Muscle of back (tissue), 11 donors: ENCODE results near the gene CAMSAP1. TPM values are rescaled to one million over a fixed set of nuclear protein-coding genes. Genes with fewer than 3 reads are reported as not detected.

Experiments used
- DNase-seq, 3 donors: peaks; one replicate each; pipeline versions ENCODE4 v3.0.0 to v3.0.0-alpha.2; 2013
- polyA plus RNA-seq, 10 donors: library from polyadenylated mRNA; unstranded; fragments of 120-200 nt; gene quantifications; one replicate each; pipeline ENCODE4 v1.2.1, GENCODE V29; 2013; ENCODE audit not compliant: insufficient read length in 10 of 10

Gene CAMSAP1
- polyA plus RNA-seq, 10 donors: 19.5 to 28.1 (median 24.0) TPM

DNA sequence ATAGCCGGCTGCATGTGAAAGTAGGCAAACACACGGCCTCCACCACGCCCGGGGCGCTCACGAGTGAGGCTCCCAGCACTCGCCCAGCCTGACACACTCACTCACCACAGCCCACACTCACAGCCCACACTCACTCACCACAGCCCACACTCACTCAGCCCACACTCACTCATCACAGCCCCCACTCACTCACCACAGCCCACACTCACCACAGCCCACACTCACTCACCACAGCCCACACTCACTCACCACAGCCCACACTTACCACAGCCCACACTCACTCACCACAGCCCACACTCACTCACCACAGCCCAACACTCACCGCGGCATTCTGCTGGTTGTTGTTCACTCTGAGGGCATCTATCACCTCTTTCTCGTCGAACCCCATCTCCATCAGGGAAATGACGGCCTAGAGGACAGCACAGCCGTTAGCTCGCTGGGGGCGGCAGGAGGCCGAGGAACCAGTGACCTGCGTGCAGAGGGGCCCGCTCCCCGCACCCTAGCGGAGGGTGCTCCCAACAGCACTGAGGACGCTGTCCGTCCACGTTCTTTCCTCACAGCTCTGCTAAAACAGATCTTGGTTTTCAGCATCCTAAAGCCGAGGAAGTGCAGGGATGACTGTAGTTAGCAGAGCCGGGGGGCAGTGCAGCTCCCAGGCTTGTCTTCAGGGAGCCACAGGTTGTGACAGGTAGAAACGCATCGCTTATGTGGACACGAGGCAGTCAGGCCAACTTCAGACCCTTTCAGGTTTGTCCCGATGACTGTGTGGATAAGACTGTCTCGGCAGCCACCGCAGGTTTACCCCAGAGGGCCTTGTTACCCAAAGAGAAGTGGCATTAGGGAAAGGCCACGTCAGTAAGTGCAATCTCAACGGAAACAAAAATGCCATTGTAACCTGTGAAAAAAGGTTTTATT lies 32.3 kb upstream of the CAMSAP1 start:
- DNase-seq: no peak

DNA sequence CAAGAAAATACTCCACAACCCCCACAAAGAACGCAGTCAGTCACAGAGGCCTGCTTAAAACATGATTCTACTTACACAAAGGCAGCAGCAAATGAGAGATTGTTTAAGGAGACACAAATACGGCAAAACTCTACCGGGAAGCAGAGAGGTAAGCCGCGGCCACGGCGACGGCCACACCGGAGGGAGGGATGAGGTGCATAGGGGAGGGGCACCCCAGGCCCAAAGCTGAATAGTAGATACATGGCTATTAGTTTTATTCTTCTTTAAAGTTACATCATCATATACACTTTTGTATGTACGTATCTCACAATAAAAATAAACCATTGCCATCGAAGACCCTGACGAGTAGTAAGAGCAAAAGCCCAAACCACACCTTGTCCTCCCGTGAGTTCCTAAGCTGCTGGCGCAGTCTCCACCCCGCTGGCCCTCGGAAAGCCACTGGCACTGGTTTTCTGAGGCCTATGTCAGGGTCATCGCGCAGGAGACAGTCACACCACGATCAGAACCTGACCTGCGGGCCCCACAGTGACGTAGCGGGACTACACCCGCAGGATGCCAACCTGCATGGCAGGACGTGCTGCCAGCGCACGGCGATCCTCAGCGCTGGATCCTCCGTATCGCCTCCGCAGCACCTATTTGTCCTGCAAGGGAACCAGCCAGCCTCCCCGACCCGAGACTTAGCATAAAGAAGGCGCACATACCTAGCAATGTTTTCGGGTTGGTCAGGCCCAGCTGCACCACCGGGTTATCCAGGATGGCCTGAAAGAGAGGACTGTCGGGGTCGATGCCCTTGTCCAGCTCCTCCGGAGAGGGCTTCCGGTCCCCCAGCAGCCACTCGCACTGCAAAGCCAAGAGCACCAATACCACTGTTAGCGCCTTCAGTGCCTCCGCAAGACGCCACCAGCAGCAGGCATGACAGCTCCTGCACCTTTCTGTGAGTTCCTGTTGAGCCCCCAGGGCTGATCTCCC lies 30.5 kb upstream of the CAMSAP1 start:
- DNase-seq: no peak

DNA sequence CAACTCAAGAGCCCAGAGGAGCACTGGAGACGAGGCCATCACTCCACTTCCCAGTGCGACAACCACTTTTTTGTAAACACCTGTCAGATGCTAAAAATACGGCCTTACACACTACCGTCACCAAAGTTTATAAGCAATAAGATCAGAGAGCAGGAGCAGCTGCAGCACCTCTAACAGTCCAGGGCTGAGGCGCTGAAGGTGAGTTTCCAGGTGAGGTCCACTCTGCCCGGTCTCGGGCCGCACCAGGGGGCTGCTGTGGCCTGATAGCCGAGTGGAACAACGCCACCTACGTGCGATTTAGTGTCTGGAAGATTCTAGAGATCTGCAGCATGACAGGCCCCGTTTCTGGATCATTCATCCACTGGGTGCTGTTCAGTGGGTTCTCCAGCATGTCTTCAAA lies 25.8 kb upstream of the CAMSAP1 start:
- DNase-seq: no peak

DNA sequence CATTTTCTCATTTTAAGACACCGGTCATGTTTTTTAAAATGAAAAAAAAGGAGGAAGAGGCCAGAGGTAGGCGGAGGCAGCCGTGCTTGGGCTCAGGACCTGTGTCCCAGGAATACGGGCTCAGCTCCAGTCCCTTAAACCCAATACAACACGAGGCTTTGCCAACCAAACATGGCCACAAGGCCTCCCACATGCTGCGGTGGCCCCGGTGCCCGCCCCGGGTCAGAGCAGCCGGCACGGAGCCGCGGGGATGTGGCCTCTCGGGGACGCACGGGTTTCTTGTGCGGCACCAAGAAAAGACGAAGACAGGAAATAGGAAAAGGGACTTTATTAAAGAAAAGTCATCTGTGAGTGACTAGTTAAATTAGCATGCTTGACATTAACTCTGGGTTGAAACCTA lies 25.3 kb upstream of the CAMSAP1 start:
- no peak for DNase-seq

DNA sequence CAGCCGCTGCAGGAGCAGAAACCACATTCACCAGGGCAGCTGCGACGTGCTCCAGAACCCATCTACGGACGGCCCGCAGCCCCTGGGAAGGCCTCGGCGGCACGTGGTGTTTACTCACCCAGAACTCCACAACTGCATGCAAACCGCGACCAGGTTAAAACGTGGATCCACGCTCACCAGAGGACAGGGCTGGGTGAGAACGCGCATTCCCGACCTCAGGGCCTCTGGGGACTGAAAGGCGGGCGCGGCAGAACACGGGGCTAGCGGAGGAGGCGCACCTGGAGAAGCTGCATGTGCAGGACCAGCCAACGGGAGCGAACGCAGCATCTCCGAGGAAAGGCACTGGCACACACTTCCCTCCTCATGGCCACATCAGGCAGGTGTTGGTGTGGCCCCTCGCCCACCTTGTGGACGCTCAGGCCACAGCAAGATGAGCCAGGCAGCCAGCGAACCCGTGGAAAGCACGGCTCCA lies 24.0 kb upstream of the CAMSAP1 start:
- no peak for DNase-seq

DNA sequence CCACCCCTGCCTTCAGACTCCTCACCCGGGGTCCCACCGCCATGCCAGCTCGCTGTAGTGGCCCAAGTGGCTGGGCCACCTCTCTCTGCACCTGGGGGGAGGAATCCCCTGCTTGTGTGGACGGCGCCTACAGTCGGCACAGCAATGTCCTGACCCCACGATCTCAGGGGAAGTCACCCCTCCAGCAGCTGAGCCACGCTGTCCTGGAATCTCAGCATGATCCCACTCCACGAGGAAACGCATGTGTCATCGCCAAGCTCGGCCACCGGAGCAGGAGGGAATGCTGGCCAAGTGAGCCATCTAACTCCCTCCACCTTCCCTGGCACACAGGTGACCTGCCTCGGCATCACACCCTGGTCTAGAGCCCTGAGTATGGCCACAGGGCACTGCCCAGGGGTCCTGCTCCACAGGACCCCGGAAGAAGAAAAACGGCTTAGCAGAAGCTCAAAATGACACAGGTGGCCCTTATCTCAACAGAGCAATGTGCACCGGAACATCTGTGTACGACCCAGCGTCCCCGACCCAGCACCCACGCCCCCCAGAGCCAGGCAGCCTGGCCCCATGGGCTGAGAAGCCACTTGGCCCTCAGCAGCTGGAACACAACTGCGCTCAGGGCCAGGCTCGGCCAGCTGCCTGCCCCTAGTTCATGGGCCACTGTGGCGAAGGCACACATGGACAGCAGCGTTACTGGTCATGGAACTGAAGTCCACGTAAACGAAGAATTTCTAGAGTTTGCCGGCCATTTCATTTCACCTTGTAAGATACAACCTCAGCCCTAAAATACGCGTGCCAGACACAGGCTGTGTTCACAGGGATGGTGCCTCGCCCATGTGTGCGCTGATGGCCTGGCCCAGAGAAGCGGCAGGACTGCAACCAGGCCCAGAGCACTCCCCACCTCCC lies 23.4 kb upstream of the CAMSAP1 start:
- DNase-seq: no peak

DNA sequence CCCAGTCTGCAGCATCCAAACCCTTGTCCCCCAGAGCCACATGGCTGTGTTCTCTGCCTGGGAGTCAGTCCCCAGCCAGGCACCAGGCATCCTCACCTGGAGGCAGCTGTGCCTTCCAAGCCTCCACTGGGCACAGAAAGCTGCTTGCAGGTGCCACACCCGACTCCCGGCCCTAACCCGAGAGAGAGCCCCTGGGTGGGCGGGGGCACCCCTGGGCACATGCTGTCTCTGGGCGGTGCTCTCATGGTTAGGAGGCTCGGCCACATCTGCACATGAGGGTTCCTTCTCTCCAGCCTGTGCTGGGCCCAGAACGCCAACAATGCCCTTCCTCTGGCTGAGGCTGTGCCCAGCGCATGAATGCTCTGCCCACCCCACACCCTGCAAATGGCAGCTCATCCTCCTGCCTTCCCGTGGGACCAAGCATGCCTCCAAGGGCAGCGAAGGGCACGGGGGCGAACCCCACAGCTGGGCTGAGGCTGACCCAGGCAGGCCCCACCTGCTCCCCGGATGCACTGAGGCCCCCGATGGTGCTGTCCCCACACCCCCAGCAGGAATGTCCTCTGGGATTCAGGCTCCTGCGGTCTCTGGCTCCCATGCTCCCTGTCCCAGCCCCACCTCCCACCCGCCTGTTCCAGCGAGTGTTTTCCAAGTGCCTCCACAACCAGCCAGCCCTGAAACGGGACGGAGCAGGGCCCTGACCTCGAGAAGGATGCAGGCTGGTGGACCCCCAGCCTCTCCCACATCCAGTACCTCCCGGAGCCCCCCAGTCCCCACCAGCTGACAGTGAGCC lies 22.5 kb upstream of the CAMSAP1 start:
- DNase-seq: no peak

DNA sequence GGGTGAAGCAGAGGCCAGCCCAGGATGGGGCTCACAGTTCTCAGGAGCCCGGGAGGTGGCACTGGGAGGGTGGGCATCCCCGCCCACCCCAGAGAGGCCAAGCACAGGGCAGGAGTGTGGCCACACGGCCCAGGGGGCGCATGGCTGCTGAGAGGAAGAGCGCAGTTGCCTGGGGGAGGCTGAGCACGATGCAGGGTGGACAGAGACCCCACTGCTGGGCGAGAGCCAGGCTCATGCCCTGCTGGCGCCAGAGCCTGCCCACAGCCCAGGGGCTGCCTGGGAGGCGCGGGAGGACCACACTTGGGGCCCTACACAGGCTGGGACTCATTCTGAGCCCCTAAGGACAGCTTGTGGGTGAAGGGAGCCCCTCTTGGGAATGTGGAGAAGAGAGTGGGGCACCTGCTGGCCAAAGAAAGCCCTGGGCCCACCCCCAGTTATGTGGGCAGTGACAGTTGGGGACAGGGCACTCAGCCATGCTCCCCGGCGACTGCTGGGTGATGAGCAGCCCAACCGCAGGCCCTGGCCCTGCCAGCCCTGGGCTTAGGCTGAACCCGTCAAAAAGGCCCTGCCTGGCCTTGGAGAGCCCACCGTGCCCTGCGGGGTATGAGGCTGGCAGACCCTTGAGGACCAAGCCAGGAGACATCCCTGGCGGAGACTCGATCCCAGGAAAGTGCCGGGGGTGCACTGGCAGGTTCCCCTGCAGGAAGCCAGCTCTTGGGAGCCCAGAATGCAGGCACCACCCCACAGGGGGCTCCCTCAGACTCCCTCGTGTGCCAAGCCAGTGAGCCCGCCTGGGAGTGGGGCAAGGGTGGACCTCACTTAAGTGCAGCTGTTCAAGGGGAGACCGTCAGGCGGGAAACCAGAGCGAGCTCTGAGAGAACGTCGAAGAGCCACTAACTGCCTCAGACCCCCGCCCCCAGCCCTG lies 21.6 kb upstream of the CAMSAP1 start:
- DNase-seq: no peak

DNA sequence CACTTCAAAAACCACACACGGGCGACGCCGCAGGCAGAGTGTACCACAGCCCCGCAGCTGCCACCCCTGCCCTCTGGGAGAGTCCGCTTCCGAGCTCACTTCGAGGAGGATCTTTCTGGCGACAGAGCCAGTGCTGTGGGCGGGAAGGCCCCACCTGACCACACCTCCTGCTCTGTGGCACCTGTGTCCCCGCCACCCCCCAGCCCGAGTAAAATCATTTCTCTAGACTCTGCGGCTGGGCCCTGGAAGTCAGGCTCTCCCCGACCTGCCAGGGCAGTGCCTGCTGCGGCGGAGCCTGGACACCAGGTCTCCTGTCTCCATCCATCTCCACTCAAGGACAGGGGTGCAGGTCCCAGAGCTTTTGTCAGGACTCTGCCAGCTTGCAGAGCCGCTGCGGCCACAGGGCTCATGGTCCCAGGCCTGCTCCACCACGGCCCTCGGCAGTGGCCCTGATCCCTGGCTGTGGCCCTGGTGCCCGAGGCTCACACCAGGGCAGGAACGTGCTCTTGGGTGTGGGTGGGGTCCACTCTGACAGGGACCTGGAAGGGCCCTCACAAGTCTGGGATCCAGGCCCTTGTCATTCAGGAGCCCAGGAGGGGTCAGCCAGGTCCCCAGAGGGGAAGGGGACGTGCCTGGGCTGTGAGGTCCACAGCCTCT lies 20.9 kb upstream of the CAMSAP1 start:
- DNase-seq: no peak

DNA sequence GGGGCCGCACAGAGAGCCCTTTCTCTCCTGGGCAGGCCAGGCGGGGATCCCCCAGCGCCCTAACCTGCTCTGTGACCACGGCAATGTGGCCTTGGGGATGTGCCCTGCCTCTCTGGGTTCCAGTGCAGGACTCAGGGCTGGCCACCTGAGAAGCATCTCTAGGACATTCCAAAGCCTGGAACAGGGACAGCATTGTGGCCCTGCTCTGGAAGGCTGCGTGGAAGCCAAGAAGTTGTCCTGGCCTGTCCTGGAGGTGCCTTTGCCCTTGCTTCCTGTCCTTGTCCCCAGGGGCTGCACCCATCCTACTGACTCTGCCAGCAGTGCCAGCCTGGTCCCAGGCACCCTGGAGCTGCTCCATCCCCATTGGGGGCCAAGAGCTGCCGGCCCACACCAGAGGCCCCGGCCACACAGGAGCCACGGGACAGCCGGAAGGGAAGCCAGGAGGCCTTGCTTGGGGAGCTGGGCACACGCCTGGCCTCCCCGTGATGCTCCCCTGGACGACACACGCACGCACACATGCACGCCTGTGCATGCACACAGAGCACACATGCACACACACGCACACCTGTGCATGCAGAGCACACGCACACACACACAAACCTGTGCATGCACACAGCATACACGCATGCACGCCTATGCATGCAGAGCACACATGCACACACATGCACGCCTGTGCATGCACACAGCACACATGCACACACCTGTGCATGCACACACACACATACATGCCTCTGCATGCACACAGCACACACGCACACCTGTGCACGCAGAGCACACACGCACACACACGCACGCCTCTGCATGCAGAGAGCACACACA lies 20.1 kb upstream of the CAMSAP1 start:
- DNase-seq: no peak

DNA sequence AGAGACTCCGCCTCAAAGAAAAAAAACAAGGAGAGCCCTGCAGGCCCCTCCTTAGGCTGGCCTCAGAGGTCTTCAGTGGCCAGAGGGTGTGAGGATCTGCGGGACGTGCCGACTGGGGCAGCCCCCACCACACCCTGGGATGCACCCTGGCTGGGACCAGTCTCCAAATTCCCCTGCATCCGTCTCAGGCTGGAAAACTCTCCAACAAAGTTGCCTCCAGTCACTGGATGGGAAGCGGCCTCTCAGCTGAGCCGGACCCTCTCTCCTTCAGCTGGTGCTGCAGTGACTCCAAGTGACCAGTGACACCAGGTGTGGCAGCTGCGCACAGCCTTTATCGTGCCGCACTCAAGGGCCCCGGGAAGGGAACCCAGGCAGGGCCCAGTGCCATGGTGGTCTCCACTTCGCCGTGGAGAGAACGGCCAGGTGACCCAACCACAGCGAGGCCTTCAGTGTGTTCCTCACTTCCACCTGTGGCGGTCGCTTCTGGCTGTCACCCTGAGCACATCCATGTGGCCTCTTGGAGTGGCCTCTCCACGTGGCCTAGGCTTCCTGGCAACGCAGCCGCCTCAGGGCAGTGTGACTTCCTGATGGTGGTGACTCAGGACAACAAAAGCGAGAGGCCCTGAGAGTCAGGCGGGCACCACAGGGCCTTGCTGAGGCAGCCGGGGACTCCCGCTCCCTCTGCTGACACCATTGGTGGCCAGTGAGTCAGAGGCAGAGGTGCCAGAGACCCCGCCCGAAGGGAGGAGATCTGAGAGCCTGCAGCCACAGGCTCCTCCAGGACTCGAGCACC lies 19.3 kb upstream of the CAMSAP1 start:
- no peak for DNase-seq

DNA sequence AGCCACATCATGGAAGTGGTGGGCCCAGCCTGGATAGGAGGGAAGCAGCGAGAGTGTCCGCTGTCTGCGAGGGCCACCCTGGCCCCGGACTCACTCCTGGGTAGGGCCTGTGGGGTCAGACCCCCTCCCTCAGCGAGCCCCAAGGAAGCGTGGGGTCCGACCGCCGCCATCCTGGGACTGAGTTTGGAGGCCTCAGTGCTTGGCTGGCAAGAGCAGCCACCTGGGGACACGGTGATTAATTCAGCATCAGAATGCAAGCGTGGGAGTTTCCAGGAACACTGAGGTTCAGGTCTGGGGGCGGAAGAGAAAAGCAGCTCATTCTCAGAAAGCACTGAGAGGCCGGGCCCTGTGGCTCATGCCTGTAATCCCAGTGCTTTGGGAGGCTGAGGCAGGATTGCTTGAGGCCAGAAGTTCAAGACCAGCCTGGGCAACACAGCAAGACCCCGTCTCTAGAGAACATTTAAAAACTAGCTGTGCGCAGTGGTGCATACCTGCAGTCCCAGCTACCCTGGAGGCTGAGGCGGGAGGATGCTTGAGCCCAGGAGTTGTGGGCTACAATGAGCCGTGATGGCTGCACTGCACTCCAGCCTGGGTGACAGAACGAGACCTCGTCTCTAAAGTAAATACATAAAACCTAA lies 18.3 kb upstream of the CAMSAP1 start:
- no peak for DNase-seq

DNA sequence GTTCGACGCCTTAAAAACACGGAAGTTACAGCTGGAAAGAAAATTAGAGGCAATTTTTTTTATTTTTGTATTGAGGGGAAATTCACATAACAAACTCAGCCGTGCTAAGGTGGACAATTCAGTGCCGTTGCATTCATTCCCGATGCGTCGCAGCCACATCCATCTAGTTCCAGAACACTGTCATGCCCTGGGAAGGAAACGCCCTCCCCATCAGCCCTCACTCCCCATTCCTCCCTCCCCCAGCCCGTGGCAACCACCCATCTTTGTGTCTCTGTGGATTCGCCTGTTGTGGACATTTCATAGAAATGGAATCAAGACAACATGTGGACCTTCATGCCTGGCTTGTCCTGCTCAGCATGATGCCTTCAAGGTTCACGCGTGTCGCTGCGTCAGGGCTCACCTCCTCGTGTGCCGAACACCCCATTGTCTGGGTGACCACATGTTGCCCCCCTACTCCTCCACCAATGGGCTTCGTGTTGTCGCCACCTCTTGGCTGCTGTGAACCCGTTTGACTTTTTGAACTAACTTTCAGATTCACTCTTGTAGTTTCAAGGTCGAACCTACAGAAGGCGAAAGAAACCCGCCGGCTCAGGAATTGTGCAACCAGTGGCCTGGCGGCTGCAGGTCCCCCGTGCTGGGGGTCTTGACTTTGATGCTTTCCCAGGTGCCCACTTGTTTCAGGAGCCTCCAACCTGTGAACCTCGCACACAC lies 17.4 kb upstream of the CAMSAP1 start:
- DNase-seq: no peak

DNA sequence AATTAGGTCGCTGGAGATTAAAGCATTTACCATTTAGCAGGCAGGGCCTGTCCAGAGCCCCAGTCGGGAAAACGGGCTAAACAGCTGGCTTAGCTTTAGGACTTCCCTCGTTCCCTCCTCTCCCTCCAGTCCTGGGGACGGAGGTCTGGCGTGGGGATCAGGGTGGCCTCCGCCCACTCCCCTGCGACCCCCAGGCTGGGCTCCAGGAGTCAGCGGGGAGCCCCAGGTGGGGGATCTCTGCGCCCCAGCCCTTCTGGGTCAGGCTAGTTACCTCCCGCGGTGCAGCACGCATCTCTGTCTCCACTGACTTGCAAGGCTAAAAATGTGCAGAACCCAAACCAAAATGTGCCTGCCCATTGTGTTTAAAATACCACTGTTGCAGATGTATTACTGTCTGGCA lies 16.2 kb upstream of the CAMSAP1 start:
- DNase-seq: no peak

DNA sequence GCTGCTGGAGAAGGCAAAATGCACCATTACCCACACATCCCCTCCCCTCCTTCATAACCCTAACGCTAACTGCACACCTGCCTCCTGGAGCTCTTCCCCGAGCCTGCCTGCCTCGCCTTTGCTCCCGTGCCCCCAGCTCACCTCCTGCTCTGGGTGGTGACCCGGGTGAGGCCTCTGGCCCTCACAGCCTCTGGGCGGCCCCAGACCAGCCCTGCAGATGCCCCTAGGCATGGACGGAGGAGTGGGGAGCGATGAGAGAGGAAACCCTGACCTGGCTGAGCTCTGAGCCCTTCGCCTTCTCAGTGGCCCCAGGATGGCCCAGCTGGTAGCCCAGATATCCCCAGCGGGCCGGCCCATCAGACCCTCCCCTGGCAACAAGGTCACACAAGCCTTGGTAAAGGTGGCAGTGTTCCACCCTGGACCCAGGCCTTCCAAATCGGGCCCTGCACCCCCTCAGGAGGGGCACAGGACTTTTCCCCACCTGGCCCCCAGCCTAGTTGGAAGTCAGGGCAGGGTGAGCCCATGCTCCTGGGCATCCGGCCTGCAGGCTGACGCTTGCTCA lies 14.5 kb upstream of the CAMSAP1 start:
- DNase-seq: no peak
